ENCODE data around the gene MIP.
"Not testable (repeated sequence)": the region's sequence is repeated elsewhere in the genome, so short reads cannot be mapped to it uniquely, and the experiment has no call there.

MIP gene

GRCh38 chr12:56410768-56411167, 43.7 kb downstream of the MIP start:
- no peak for DNase-seq (ENCODE audit: low read depth in 2 of 2)

GRCh38 chr12:56408799-56409417, 45.5 kb downstream of the MIP start:
- DNase-seq (ENCODE audit: low read depth in 2 of 2), result no peak

DNA sequence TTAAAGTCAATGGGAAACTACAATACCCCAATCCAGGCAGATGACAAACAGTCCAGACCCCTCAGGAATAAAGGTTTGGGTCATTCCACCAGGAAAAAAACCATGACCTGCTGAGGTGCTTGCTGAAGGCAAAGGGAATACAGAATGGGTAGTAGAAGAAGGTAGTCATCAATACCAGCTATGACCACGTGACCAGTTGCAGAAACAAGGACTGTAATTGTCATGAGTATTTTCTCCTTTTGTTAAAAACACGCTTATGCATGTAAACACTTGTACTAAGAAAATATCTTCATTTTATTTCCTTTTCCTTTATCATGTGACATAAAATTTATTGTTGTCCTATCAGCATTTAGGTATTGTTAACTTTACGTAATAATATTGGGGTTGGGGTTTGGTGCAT, 50.2 kb downstream of the MIP start:
- not testable (repeated sequence) for DNase-seq (ENCODE audit: low read depth in 2 of 2)

GRCh38 chr12:56401612-56402011, 52.8 kb downstream of the MIP start:
- not testable (repeated sequence) for DNase-seq (ENCODE audit: low read depth in 2 of 2)

- not testable (repeated sequence) for DNase-seq (ENCODE audit: low read depth in 2 of 2)
Observed at GRCh38 chr12:56401125-56401524, 53.3 kb downstream of the MIP start.
